ENCODE data around the gene VSNL1.

The VSNL1 gene

GRCh38 chr2:17540093-17540812 is at the start of gene VSNL1:
VSNL1 (plus strand) TSS chr2:17540696; CDS start chr2:17592075, 51,379 bp downstream.
- no peak for DNase-seq (ENCODE audit: low read depth in 3 of 3)

- DNase-seq (ENCODE audit: low read depth in 3 of 3), result no peak
These were observed 44.9 kb upstream of the VSNL1 start for GRCh38 chr2:17495590-17495989.

GRCh38 chr2:17497718-17498117 is 42.8 kb upstream of the VSNL1 start:
- DNase-seq (ENCODE audit: low read depth in 3 of 3), result no peak

GRCh38 chr2:17506736-17507616 is 33.5 kb upstream of the VSNL1 start:
- DNase-seq (ENCODE audit: low read depth in 3 of 3), result no peak

GRCh38 chr2:17515652-17516051 is 24.8 kb upstream of the VSNL1 start:
- no peak for DNase-seq (ENCODE audit: low read depth in 3 of 3)

GRCh38 chr2:17517481-17518211 is 22.9 kb upstream of the VSNL1 start:
- DNase-seq (ENCODE audit: low read depth in 3 of 3), result no peak

GRCh38 chr2:17518212-17519154 is 22.0 kb upstream of the VSNL1 start, which contains the start of gene RAD51AP2:
RAD51AP2 (minus strand) TSS chr2:17518440; CDS start chr2:17518415, 25 bp downstream.
- peak in 2 of 3 donors; percentile 3 to 9 for DNase-seq (ENCODE audit: low read depth in 3 of 3)

GRCh38 chr2:17519486-17519885 is 21.0 kb upstream of the VSNL1 start:
- no peak for DNase-seq (ENCODE audit: low read depth in 3 of 3)

GRCh38 chr2:17520761-17521160 is 19.7 kb upstream of the VSNL1 start:
- no peak for DNase-seq (ENCODE audit: low read depth in 3 of 3)

- no peak for DNase-seq (ENCODE audit: low read depth in 3 of 3)
These were observed 18.9 kb upstream of the VSNL1 start for GRCh38 chr2:17521621-17522020.

GRCh38 chr2:17522303-17522702 is 18.2 kb upstream of the VSNL1 start:
- no peak for DNase-seq (ENCODE audit: low read depth in 3 of 3)

GRCh38 chr2:17529771-17530170 is 10.7 kb upstream of the VSNL1 start:
- no peak for DNase-seq (ENCODE audit: low read depth in 3 of 3)

GRCh38 chr2:17533546-17533945 is 7.0 kb upstream of the VSNL1 start:
- no peak for DNase-seq (ENCODE audit: low read depth in 3 of 3)

- no peak for DNase-seq (ENCODE audit: low read depth in 3 of 3)
These were observed 4.1 kb upstream of the VSNL1 start for GRCh38 chr2:17536416-17536815.

GRCh38 chr2:17538022-17538843 is 2.3 kb upstream of the VSNL1 start:
- DNase-seq (ENCODE audit: low read depth in 3 of 3), result no peak

- DNase-seq (ENCODE audit: low read depth in 3 of 3), result no peak
These were observed 1.5 kb upstream of the VSNL1 start for GRCh38 chr2:17538844-17539554.

- DNase-seq (ENCODE audit: low read depth in 3 of 3), result no peak
These were observed 844 bp upstream of the VSNL1 start for GRCh38 chr2:17539611-17540092.

GRCh38 chr2:17540813-17541530 is 476 bp downstream of the VSNL1 start:
- no peak for DNase-seq (ENCODE audit: low read depth in 3 of 3)

- DNase-seq (ENCODE audit: low read depth in 3 of 3), result no peak
These were observed 1.0 kb downstream of the VSNL1 start for GRCh38 chr2:17541531-17541950.
